Tongue (tissue), 2 donors: ENCODE measurements around the gene ZNF282. TPM values are rescaled to one million over a fixed set of nuclear protein-coding genes. Genes with fewer than 3 reads are reported as not detected.

Experiments used
- DNase-seq: peaks from one replicate; pipeline ENCODE4 v3.0.0-alpha.2; 2015
- total RNA-seq: library from RNA; depleted of rRNA; stranded (reverse); fragments of >200 nt; gene quantifications from one replicate; pipeline ENCODE4 v1.2.3, GENCODE V29; 2014

Gene ZNF282
- 26.2 TPM for total RNA-seq

DNA sequence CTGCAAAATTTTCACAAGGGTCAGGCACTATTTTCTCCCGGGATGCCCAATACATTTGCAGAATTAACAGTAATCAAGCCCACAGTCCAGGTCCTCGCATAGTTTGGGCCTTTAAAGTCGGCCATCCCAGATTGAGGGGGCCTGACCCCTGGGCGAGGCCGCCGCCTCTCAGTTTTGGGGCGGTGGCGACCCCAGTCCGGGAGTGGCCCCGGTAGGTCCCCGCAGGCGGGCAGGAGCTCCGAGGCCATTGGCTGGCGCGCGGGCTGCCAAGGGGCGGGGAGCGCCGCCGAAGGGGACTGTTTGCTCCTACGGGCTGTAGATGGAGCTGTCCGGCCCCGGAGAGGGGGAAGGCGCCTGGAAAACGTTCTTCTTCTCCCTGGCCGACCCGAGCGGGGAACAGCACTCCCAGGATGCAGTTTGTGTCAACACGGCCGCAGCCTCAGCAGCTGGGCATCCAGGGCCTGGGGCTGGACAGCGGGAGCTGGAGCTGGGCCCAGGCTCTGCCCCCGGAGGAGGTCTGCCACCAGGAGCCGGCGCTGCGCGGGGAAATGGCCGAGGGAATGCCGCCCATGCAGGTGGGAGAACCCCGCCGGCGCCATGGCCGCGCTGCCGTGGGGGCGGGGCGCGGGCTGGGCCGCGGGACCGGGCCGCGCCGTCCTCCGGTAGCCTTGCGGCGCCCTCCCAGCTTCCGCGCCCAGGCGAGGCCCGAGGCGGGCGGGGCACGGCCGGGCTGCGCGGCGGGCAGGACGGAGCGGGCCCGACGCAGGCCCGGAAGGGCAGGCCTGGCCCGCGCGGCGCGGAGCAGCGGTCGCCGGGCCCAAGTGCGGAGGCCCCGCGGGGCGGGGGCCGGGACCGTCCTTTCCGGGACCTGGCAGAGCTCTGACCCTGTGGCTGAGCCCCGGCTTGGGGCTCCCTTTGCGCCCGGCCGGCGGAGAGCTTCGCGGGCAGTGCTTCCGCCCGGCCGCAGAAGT is at the start of gene ZNF282:
ZNF282 (plus strand) TSS at position 367 of the 971 bp plus-strand sequence; CDS start at position 411, 44 bp downstream.
- peak; percentile 94 for DNase-seq

DNA sequence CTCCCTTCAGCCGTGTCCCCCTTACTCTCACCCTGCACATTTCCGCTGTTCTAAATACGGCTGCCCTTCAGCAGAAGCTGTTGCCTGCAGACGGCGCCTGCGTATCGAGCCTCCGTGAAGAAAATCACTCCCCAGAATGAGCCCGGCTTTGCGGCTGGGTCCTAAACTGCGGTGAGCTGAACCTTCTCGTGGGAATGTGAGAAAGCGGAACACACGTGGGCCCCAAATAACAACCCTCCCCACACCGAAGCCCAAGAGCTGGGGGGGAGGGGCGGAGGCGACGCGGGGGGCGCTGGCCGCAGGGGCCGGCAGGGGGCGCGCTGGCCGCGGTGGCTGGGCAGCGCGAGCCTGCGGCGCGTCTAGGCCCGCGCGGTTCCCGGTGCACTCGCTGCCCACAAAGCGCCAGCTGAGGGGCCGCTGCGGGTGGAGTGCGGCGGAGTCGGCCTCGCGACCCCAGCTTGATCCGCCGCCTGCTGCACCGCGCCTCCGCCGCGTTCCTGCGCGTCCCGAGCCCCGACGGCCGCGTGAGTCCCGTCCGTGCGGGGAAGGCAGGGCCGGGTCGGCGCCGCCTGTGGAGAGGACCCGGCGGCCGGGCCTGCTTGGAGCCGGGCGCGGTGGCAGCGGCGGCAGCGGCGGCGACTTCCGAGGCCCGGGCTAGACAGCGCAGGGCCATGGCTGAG is 48.1 kb upstream of the ZNF282 start, which contains the start of gene ZNF398:
ZNF398 (plus strand) TSS at position 382 of the 680 bp plus-strand sequence; CDS start at position 672, 290 bp downstream.
- peak; percentile 90 for DNase-seq

GRCh38 chr7:149147752-149148653 is 47.3 kb upstream of the ZNF282 start:
- DNase-seq = peak; percentile 64

- DNase-seq = no peak
Measured at GRCh38 chr7:149150981-149151380, 44.4 kb upstream of the ZNF282 start.

- no peak for DNase-seq
Measured at GRCh38 chr7:149153346-149153745, 42.0 kb upstream of the ZNF282 start.

DNA sequence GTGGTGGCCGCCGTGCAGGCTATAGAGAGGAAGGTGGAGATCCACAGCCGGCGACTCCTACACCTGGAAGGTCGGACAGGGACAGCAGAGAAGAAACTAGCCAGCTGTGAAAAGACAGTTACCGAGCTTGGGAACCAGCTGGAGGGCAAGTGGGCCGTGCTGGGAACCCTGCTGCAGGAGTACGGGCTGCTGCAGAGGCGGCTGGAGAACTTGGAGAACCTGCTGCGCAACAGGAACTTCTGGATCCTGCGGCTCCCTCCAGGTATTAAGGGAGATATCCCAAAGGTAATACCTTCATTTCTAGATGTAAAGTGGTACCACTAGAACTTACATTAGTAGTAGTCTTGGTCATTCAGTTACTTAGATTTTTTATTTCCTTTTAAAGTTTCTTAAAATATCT is 41.3 kb upstream of the ZNF282 start:
- DNase-seq = no peak

GRCh38 chr7:149156898-149157297 is 38.4 kb upstream of the ZNF282 start:
- DNase-seq = no peak

DNA sequence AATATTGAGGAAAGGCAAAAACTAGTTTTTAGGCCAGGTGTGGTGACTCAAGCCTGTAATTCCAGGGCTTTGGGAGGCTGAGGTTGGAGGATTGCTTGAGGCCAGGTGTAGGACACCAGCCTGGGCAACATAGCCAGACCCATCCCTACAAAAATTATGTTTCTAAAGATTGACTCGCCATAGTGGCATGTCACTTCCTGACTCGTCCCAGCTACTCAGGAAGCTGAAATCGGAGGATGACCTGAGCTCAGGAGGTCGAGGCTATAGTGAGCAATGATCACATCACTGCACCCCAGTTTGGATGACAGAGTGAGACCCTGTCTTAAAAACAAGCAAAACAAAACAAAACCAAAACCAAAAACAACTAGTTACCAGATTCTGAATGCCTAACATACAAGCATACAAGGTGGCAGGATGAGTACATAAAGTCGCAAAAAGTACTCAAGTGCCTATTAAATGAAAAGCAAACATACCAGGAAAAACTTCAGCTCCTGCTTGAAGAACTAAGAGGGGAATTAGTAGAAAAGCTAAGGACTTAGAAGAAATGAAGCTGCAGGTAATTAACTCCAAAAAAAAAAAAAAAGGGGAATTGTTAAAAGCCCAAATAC is 34.0 kb upstream of the ZNF282 start:
- no peak for DNase-seq

DNA sequence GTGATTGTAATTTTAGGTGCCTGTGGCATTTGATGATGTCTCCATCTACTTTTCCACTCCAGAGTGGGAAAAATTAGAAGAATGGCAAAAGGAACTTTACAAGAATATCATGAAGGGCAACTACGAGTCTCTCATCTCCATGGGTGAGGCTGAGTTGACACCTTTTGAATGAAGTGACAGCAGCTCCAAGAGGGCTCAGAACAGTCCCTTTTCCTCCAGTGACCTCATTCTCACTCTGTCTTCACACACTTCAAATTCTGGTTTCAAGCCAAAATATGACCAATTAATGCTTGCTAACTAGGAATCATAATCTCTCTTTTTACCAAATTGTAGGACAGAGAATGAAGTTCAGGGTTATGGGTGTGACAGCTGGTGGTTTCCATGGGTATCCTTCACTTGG is 29.2 kb upstream of the ZNF282 start:
- no peak for DNase-seq

- DNase-seq = no peak
Measured at GRCh38 chr7:149166630-149167352, 28.6 kb upstream of the ZNF282 start.

DNA sequence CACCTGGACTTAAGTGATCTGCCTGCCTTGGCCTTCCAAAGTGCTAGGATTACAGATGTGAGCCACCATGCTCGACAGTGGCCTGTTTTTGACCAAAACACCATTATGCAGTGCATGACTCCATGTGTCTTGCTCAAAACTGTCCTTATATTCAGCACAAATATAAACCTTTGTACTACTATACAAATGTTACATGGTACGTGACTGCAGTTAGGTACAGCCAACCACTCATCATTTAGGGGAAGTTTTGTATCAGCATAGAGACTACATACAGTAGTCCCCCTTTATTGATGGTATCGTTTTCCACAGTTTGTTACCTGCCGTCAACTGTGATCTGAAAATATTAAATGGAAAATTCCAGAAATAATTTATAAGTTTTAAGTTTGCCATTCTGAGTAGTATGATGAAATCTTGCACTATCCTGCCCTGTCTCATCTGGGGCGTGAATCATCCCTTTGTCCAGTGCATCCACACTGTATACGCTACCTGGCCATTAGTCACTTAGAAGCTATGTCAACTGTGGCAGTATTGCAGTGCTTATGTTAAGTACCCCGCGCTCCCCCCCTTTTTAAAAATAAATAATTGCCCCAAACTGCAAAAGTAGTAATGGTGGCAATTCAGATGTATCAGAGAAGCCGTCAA is 23.3 kb upstream of the ZNF282 start:
- DNase-seq = no peak

DNA sequence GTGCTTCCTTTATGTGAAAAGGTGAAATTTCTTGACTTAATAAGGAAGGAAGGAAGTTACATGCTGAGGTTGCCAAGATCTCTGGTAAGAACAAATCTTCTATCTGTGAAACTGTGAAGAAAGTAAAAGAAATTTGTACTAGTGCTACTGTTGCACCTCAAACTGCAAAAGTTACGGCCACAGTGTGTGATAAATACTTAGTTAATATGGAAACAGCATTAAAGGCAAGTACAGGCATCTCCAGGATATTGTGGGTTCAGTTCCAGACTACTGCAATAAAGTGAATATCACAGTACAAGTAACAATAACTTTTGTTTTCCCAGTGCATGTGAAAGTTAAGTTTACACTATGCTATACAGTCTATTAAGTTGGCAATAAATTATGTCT is 22.8 kb upstream of the ZNF282 start:
- no peak for DNase-seq

DNA sequence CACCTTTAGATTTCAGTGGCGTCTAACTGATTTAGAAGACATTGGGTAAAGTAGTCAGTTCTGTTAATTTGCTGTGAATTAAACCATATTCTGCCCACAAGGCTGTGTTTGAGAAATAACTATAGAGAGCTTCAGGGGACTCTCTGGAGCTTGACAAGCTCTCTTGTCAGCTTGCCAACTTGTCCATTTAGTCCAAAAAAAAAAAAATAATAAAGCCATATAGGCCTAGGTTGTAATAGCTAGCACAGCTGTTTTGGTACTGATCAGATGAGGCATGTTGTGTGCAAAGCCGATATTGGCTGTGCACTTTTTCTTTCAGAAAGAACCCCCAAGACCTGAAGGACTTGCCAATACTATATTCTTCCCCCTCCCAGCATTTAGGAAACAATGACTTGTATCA is 20.2 kb upstream of the ZNF282 start:
- no peak for DNase-seq

DNA sequence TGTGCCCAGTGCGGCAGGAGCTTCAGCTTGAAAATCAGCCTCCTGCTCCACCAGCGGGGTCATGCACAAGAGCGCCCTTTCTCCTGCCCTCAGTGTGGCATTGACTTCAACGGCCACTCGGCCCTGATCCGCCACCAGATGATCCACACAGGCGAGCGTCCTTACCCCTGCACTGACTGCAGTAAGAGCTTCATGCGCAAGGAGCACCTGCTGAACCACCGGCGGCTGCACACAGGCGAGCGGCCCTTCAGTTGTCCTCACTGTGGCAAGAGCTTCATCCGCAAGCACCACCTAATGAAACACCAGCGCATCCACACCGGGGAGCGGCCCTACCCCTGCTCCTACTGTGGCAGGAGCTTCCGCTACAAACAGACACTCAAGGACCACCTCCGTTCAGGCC is 16.1 kb upstream of the ZNF282 start:
- no peak for DNase-seq

- DNase-seq = peak; percentile 73
Measured at GRCh38 chr7:149180722-149181449, 14.5 kb upstream of the ZNF282 start.

DNA sequence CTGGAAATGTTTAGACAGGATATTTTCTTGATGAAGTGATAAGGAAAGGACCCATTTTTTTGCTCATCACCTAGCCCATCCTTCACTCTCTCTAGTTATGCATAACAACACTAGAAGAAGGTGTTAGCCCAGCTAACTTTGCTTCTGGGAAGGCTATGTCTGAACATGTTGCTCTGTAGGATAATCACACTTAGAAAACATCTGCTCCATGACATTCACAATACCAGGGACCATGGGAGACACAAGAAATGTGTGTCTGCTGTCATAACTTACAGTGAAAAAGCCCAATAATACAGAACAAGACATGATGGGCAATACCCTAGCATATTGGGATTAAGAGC is 13.9 kb upstream of the ZNF282 start:
- DNase-seq = peak; percentile 11

- DNase-seq = no peak
Measured at GRCh38 chr7:149184274-149184673, 11.1 kb upstream of the ZNF282 start.

- no peak for DNase-seq
Measured at GRCh38 chr7:149188213-149188612, 7.1 kb upstream of the ZNF282 start.

DNA sequence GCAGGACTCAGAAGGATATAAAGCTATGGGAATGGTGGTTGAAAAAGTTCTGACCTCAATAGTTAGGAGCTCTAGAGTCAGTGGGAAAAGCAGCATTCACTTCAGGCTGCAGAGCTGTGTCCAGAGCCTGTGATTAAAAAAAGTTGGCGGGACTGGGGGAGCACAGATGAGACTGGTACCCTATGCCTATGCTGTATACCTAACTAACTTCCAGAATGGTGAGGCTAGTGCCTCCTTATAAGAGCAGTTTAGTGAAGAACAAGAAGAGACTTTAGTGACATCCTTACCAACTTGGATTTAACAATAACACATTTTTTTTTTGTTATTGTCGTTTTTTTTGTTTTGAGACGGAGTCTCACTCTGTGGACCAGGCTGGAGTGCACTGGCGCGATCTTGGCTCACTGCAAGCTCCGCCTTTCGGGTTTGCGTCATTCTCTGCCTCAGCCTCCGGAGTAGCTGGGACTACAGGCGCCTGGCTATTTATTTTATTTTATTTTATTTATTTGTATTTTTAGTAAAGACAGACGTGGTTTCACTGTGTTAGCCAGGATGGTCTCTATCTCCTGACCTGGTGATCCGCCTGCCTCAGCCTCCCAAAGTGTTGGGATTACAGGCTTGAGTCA is 6.6 kb upstream of the ZNF282 start:
- no peak for DNase-seq

- DNase-seq = no peak
Measured at GRCh38 chr7:149191851-149192250, 3.5 kb upstream of the ZNF282 start.
